HEK293 (cell line): ENCODE measurements around the gene NFATC3.

Experiments
- CTCF ChIP-seq: fragments of 450-650 bp; formaldehyde crosslinking; IDR thresholded peaks from 2 replicates; pipeline ENCODE4 v1.5.1; 2016; ENCODE audit warnings: missing biosample characterization, missing genetic modification characterization
- ZNF169 ChIP-seq: fragments of 450-650 bp; formaldehyde crosslinking; IDR thresholded peaks from 2 replicates; pipeline ENCODE4 v1.5.1; 2016; ENCODE audit warnings: missing biosample characterization, missing genetic modification characterization
- ZNF280D ChIP-seq: fragments of 450-650 bp; formaldehyde crosslinking; IDR thresholded peaks from 2 replicates; pipeline ENCODE4 v1.5.1; 2016; ENCODE audit warnings: missing biosample characterization, missing genetic modification characterization

GRCh38 chr16:68079376-68079625, 5.9 kb upstream of the NFATC3 start:
- TF ChIP-seq ZNF169 (no peak), CTCF (tag by site-specific recombination) (no peak), ZNF280D (tag by site-specific recombination) (no peak)
